Measurements from ENCODE around the gene FKBP5. TPM values are rescaled to one million over a fixed set of nuclear protein-coding genes. Genes with fewer than 3 reads are reported as not detected.

FKBP5 gene
- total and polyA plus RNA-seq, 5 donors: 75.0 to 155 (median 110) TPM

DNA sequence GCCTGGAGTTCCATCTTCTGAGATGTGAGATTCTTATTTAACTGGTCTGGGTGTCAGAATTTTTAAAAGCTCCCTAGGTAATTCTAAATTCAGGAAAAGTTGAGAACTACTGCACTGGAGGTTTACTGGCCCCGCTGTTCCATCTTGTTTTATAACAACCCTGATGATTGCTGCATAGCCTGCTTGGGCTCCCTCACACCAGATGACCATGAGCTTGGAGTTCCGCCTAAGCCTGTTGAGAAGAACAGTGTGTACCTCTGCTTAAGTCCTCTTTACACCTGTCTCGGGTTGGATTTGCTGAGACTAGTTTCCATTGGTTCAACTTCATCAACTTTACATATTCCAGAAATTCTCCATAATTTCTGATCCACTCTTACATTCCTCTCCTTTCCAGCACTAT lies 77.9 kb downstream of the FKBP5 start:
- DNase-seq (no peak), ATAC-seq (peak; percentile 38 to 53)
- H3K27me3 ChIP-seq (ENCODE audit: control insufficient read depth, insufficient read depth): no peaks in the 10 kb centered on the region
- no peak overlapping the region for H3K4me3 ChIP-seq (ENCODE audit: low read length)
- H3K27ac ChIP-seq (ENCODE audit: low read length): peak overlapping the region; percentile 71
- WGBS: 90% methylated on average over 3 of the region's 3 CpGs
- intact Hi-C loops (cut with DNase I): no loop called here
- H3K9me3 ChIP-seq (ENCODE audit: control insufficient read depth, low read length): no peaks in the 10 kb centered on the region
- H3K4me1 ChIP-seq (ENCODE audit: control insufficient read depth, insufficient read depth, low read length): peaks cover 4% of the 10 kb centered on the region

DNA sequence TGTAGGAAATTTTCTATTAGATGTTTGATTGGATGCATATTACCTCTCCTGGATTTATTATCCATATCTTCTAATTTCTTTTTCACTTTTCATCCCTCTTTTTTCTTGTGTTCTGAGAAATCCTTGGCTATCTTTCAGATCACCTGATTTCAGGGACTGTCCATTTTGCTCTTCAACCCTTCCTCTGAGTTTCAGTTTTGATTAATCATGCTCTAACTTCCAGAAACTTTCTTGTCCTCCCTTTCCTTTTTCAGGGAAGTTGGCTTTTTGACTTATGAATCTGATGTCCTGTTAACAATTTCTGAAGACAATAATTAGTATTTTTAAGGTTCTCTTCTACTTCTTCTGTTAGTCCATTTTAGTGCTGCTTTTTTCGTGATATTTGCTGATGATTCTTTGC lies 79.1 kb downstream of the FKBP5 start:
- no peak overlapping the region for H3K27ac ChIP-seq (ENCODE audit: low read length)
- H3K4me1 ChIP-seq (ENCODE audit: control insufficient read depth, insufficient read depth, low read length): peaks cover 8% of the 10 kb centered on the region
- H3K4me3 ChIP-seq (ENCODE audit: low read length): no peak overlapping the region
- no peak for DNase-seq
- ATAC-seq: no peak
- intact Hi-C loops (cut with DNase I): no loop called here
- H3K9me3 ChIP-seq (ENCODE audit: control insufficient read depth, low read length): no peaks in the 10 kb centered on the region
- no peaks in the 10 kb centered on the region for H3K27me3 ChIP-seq (ENCODE audit: control insufficient read depth, insufficient read depth)
- WGBS: 98% methylated on average over 1 of the region's 1 CpG

DNA sequence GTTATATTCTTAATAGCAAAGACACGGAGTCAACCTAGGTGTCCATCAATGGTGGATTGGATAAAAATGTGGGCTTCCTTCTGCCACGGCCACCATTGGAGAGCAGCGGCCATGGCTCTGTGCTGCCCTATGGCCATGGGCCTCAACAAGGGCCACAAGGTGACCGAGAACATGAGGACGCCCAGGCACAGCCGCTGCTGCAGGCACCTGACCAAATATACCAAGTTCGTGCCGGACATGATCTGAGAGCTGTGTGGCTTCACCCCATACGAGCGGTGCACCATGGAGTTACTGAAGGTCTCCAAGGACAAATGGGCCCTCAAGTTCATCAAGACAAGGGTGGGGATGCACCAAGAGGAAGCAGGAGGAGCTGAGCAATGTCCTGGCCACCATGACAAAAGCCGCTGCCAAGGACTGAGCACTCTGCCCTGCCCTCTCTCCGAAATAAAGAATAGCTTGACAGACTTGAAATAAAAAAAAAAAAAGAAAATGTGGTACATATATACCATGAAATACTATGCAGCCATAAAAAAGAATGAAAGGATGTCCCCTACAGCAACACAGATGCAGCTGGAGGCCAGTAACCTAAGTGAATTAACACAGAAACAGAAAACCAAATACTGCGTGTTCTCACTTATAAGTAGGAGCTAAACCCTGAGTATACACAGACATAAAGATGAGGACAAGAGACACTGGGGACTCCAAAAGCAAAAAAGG lies 81.0 kb downstream of the FKBP5 start:
- Histone ChIP-seq H3K27me3 (ENCODE audit: control insufficient read depth, insufficient read depth) (no peaks in the 10 kb centered on the region), H3K4me1 (ENCODE audit: control insufficient read depth, insufficient read depth, low read length) (peaks cover 13% of the 10 kb centered on the region), H3K9me3 (ENCODE audit: control insufficient read depth, low read length) (no peaks in the 10 kb centered on the region), H3K4me3 (ENCODE audit: low read length) (no peak overlapping the region), H3K27ac (ENCODE audit: low read length) (no peak overlapping the region)
- DNase-seq (no peak), ATAC-seq (no peak)
- WGBS: 94% methylated on average over 13 of the region's 13 CpGs
- intact Hi-C loops (cut with DNase I): no loop called here

DNA sequence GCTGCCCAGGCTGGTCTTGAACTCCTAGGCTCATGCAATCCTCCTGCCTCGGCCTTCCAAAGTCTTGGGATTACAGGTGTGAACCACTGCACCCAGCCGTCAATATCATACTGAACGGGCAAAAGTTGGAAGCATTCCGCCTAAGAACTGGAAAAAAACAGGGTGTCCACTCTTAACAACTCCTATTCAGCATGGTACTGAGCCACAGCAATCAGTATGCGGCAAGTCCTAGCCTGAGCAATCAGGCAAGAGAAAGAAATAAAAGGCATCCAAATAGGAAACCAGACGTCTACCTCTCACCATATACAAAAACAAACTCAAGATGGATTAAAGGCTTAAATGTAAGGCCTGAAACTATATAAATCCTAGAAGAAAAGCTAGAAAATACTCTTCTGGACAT lies 83.1 kb downstream of the FKBP5 start:
- Histone ChIP-seq H3K4me1 (ENCODE audit: control insufficient read depth, insufficient read depth, low read length) (peaks cover 17% of the 10 kb centered on the region), H3K27ac (ENCODE audit: low read length) (peak overlapping the region; percentile 27), H3K4me3 (ENCODE audit: low read length) (no peak overlapping the region), H3K9me3 (ENCODE audit: control insufficient read depth, low read length) (no peaks in the 10 kb centered on the region), H3K27me3 (ENCODE audit: control insufficient read depth, insufficient read depth) (no peaks in the 10 kb centered on the region)
- 98% methylated on average over 6 of the region's 6 CpGs for WGBS
- no peak for ATAC-seq
- DNase-seq: no peak
- intact Hi-C loops (cut with DNase I): no loop called here

DNA sequence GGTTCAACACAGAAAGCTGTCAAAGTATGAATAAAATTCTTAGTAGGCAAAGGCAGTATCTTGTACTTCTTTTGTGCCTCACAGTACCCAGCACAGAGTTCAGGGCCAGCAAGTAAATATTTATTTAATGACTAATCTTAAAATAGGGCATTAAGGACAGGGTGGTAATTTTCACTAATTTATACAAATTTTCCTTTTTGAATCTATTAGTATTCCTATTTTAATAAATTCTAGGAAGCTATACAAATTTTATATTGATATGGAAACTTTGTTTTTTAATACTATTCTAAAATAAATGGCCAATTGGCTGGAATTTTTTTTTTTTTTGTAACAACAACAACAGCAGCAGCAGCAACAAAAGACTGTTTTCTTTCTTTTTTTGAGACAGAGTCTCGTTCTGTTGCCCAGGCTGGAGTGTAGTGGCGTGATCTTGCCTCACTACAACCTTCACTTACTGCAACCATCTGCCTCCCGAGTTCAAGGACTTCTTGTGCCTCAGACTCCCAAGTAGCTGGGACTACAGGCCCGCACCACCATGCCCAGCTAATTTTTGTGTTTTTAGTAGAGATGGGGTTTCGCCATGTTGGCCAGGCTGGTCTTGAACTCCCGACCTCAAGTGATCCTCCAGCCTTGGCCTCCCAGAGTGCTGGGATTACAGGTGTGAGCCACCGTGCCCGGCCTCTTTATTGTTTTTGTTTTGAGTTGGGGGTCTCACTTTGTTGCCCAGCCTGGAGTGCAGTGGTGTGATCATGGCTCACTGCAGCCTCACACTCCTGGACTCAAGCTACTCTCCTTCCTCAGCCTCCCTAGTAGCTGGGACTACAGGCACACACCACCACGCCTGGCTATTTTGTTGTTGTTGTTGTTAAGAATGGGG lies 85.2 kb downstream of the FKBP5 start:
- DNase-seq (no peak), ATAC-seq (peak in 1 of 2 donors; percentile 35)
- Histone ChIP-seq H3K27ac (ENCODE audit: low read length) (peak overlapping the region; percentile 91), H3K27me3 (ENCODE audit: control insufficient read depth, insufficient read depth) (no peaks in the 10 kb centered on the region), H3K4me3 (ENCODE audit: low read length) (no peak overlapping the region), H3K4me1 (ENCODE audit: control insufficient read depth, insufficient read depth, low read length) (peaks cover 17% of the 10 kb centered on the region), H3K9me3 (ENCODE audit: control insufficient read depth, low read length) (no peaks in the 10 kb centered on the region)
- WGBS: 89% methylated on average over 9 of the region's 9 CpGs
- intact Hi-C loops (cut with DNase I): loop anchor here in 1 of 4 donors (5.0 kb wide), 1 partner anchor 124 kb away; no protein-coding TSS in a partner anchor

DNA sequence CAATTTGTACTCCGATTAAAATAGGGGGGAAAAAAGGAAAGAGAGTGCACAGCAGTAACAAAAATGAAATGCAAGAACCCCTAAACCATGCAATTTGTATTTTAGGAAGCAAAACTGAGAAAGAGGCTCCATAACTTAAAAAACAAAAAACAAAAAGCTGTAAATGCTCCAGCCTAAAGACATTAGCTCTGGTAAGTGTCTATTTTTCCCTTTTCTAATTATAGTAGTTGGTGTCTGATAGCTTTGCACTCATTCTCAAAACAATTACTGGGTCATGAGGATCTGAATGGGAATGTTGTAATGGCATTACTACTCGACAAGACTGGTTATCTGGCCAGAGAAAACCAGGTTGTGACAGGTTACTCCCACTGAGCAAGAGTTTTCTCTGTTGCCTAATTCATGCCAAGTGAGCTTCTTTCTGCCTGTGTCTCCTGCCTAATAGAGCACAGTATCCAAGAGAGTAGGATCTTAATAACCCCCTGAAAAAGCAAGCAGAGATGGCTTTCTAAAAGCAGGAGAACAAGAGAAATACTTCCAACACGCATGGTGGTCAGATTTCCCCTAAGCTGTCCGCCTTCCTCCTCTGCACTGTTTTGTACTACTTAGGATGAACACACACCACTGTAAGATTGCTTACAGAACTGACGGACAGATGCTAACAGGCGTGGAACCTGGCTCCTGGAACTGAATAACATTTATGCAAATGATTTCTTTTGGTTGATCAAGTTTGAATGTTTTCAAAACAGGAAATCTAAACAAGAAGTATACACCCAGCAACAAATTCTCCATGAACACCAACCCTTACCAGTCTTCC lies 86.4 kb downstream of the FKBP5 start:
- no peak overlapping the region for H3K4me3 ChIP-seq (ENCODE audit: low read length)
- H3K27me3 ChIP-seq (ENCODE audit: control insufficient read depth, insufficient read depth): no peaks in the 10 kb centered on the region
- WGBS: 30% methylated on average over 6 of the region's 6 CpGs
- H3K4me1 ChIP-seq (ENCODE audit: control insufficient read depth, insufficient read depth, low read length): peaks cover 17% of the 10 kb centered on the region
- no peaks in the 10 kb centered on the region for H3K9me3 ChIP-seq (ENCODE audit: control insufficient read depth, low read length)
- ATAC-seq: peak; percentile 73 to 74
- DNase-seq: no peak
- peak overlapping the region; percentile 100 for H3K27ac ChIP-seq (ENCODE audit: low read length)
- intact Hi-C loops (cut with DNase I): loop anchor here in 1 of 4 donors (5.0 kb wide), 1 partner anchor 125 kb away; no protein-coding TSS in a partner anchor

DNA sequence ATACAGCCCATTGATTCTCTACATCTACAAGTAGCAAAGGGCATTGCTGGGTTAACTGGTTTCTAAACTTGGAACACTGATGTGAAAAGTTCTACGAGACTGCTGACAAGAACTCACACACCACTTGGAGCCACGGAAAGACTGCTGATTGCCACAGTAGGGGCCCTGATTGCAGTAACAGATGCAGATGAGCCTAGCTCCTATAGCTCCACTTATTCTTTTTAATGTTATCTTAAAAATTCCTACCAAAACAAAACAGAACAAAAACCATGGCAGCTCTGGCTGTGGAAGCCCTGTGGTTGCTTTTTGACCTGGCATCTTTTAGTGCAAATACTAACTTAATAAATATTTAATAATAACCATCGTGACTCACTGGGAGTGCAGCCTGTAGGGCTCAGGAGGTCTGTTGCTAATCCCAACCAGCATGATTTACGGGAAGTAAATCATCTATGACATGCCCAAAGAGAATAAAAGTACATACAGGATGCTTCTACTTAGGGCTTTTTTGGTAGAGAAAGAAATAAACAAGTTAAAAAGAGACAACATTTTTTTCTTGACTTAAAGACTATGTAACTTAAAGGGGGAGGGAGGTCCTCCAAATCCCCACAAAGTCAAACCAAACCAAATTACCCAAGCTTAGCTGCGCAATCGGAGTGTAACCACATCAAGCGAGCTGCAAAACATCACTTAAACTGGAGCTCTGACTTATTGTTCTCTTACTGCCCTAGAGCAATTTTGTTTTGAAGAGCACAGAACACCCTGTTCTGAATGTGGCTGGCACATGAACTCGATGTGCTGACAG lies 87.2 kb downstream of the FKBP5 start:
- DNase-seq: peak in 2 of 3 donors; percentile 53 to 72
- 3% methylated on average over 8 of the region's 8 CpGs for WGBS
- H3K9me3 ChIP-seq (ENCODE audit: control insufficient read depth, low read length): no peaks in the 10 kb centered on the region
- H3K27me3 ChIP-seq (ENCODE audit: control insufficient read depth, insufficient read depth): no peaks in the 10 kb centered on the region
- peak overlapping the region; percentile 12 for H3K4me3 ChIP-seq (ENCODE audit: low read length)
- peak; percentile 88 to 92 for ATAC-seq
- H3K4me1 ChIP-seq (ENCODE audit: control insufficient read depth, insufficient read depth, low read length): peaks cover 23% of the 10 kb centered on the region
- intact Hi-C loops (cut with DNase I): loop anchor here in 1 of 4 donors (5.0 kb wide), 1 partner anchor 126 kb away; no protein-coding TSS in a partner anchor
- H3K27ac ChIP-seq (ENCODE audit: low read length): peak overlapping the region; percentile 100

DNA sequence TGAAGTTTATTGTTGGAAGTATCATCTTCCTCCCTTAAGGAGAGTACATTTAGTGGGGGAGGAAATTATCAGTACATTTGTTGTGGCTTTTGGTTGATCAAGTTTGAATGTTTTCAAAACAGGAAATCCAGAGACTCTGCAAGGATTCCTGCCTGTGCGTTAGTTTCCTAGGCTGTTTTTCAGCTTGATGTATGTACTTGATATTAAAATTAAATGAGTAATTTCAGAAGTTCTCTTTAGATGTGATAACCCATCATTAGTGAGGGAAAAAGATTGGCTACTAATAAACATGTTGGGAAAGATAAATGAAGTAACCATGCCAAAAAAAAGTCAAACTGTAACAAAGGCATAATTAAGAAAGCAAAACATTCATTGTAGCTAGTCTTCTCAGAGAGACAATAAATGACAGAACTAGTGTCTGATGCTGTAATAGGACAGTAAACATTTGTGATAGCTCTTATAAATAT lies 88.0 kb downstream of the FKBP5 start:
- ATAC-seq (no peak), DNase-seq (no peak)
- peaks cover 23% of the 10 kb centered on the region for H3K4me1 ChIP-seq (ENCODE audit: control insufficient read depth, insufficient read depth, low read length)
- H3K27ac ChIP-seq (ENCODE audit: low read length): no peak overlapping the region
- H3K4me3 ChIP-seq (ENCODE audit: low read length): peak overlapping the region; percentile 8
- 7% methylated on average over 1 of the region's 1 CpG for WGBS
- H3K27me3 ChIP-seq (ENCODE audit: control insufficient read depth, insufficient read depth): no peaks in the 10 kb centered on the region
- intact Hi-C loops (cut with DNase I): loop anchor here in 1 of 4 donors (5.0 kb wide), 1 partner anchor 127 kb away; no protein-coding TSS in a partner anchor
- no peaks in the 10 kb centered on the region for H3K9me3 ChIP-seq (ENCODE audit: control insufficient read depth, low read length)

DNA sequence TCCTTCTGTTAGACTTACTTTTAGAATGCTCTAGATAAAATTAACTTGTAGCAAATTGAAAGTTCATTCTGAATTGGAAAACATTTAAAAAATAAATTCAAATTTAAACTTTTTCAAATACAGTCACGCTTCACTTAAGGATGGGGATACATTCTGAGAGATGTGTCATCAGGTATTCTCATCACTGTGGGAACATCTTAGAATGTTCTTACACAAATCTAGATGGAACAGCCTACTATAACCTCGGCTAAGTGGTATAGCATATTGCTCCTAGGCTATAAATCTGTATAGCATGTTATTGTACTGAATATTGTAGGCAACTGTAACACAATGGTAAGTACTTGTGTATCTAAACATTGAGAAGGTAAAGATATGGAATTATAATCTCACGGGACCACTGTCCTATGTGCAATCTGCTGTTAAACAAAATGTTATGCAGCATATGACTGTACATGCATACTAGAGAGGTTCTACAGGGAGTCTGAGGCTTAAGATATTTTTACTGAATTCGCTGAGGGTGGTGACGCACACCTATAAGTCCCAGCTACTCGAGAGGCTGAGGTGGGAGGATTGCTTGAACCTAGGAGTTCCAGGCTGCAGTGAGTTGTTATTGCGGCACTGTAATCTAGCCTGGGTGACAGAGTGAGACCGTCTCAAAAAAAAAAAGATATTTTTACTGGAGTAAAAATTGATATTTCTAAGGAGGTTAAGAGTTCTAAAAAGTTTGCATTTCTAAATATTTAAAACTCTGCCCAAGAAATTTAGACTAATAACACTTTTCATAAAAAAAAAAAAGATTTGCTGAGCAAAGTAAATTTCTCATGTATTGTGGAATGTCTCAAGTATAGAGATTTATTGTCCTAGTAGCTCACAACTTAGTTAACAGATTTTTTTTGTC lies 88.7 kb downstream of the FKBP5 start:
- intact Hi-C loops (cut with DNase I): loop anchor here in 1 of 4 donors (5.0 to 10.0 kb wide), 2 partner anchors 85 to 127 kb away; partner anchors contain the start of gene FKBP5
- H3K27ac ChIP-seq (ENCODE audit: low read length): peak overlapping the region; percentile 97
- H3K4me1 ChIP-seq (ENCODE audit: control insufficient read depth, insufficient read depth, low read length): peaks cover 20% of the 10 kb centered on the region
- no peaks in the 10 kb centered on the region for H3K9me3 ChIP-seq (ENCODE audit: control insufficient read depth, low read length)
- DNase-seq: no peak
- 79% methylated on average over 8 of the region's 8 CpGs for WGBS
- H3K4me3 ChIP-seq (ENCODE audit: low read length): no peak overlapping the region
- ATAC-seq: no peak
- no peaks in the 10 kb centered on the region for H3K27me3 ChIP-seq (ENCODE audit: control insufficient read depth, insufficient read depth)
